Keratinocyte (primary cell): ENCODE data around the gene DCAF11. TPM values are rescaled to one million over a fixed set of nuclear protein-coding genes. Genes with fewer than 3 reads are reported as not detected.

Experiments
- DNase-seq: peaks from one replicate; pipeline ENCODE4 v3.0.0-alpha.2; 2011; ENCODE audit warnings: low read depth, missing footprints, low spot score
- FAIRE-seq: peaks from 2 replicates; lab custom pipeline; 2011; peaks lifted over from hg19 to GRCh38; lab: Jason Lieb, UNC
- H2AFZ ChIP-seq: 2 replicates; pipeline ENCODE4 v1.6.0; 2012; ENCODE audit warnings: low read length, control low read depth, inconsistent platforms; ENCODE audit not compliant: control insufficient read depth
- H3K27ac ChIP-seq: 2 replicates; pipeline ENCODE4 v1.5.1; 2011; ENCODE audit warnings: low read length; ENCODE audit not compliant: control insufficient read depth, insufficient read depth
- H3K27me3 ChIP-seq: 3 replicates; pipeline ENCODE4 v1.6.0; 2011; ENCODE audit warnings: low read length; ENCODE audit not compliant: control insufficient read depth, insufficient read depth; ENCODE audit errors: extremely low read depth
- H3K36me3 ChIP-seq, 2 experiments: 2 replicates in 1 of 2; 3 replicates in 1 of 2; pipeline ENCODE4 v1.5.1; 2011; ENCODE audit warnings: low read length in 2 of 2, mild to moderate bottlenecking in 1 of 2; ENCODE audit not compliant: control insufficient read depth in 2 of 2, insufficient read depth in 2 of 2; ENCODE audit errors: extremely low read depth in 1 of 2
- H3K4me1 ChIP-seq: 3 replicates; pipeline ENCODE4 v1.5.1; 2011; ENCODE audit warnings: low read length; ENCODE audit not compliant: control insufficient read depth, insufficient read depth; ENCODE audit errors: extremely low read depth
- H3K4me2 ChIP-seq: 3 replicates; pipeline ENCODE4 v1.6.0; 2011; ENCODE audit warnings: low read depth, low read length; ENCODE audit not compliant: control insufficient read depth, insufficient read depth; ENCODE audit errors: extremely low read depth
- H3K4me3 ChIP-seq, 3 experiments: fragments of 200-600 bp in 1 of 3; sonication (generic) in 1 of 3; 2 replicates in 2 of 3; 3 replicates in 1 of 3; pipeline ENCODE4 v1.5.1; 2011 to 2016; ENCODE audit warnings: low read length in 3 of 3, mild to moderate bottlenecking in 3 of 3, control low read depth in 2 of 3, inconsistent platforms in 1 of 3, low read depth in 1 of 3, mixed read lengths in 1 of 3, mixed run types in 1 of 3, moderate library complexity in 1 of 3; ENCODE audit not compliant: control insufficient read depth in 2 of 3, insufficient read depth in 2 of 3; ENCODE audit errors: extremely low read depth in 1 of 3
- H3K79me2 ChIP-seq: 2 replicates; pipeline ENCODE4 v1.6.0; 2012; ENCODE audit warnings: low read length; ENCODE audit not compliant: control insufficient read depth, insufficient read depth
- H3K9ac ChIP-seq: 3 replicates; pipeline ENCODE4 v1.6.0; 2011; ENCODE audit warnings: low read length; ENCODE audit not compliant: control insufficient read depth, insufficient read depth; ENCODE audit errors: extremely low read depth
- H3K9me1 ChIP-seq: 3 replicates; pipeline ENCODE4 v1.6.0; 2011; ENCODE audit warnings: low read length; ENCODE audit not compliant: control insufficient read depth, insufficient read depth; ENCODE audit errors: extremely low read depth
- H3K9me3 ChIP-seq: 2 replicates; pipeline ENCODE4 v1.5.1; 2012; ENCODE audit warnings: low read depth, low read length; ENCODE audit not compliant: control insufficient read depth
- H4K20me1 ChIP-seq: 3 replicates; pipeline ENCODE4 v1.6.0; 2011; ENCODE audit warnings: low read length; ENCODE audit not compliant: control insufficient read depth, insufficient read depth; ENCODE audit errors: extremely low read depth
- EZH2 ChIP-seq: IDR thresholded peaks from one replicate; pipeline ENCODE4 v1.6.1; 2012; ENCODE audit warnings: inconsistent platforms, mild to moderate bottlenecking, low read length, moderate library complexity
- dilution Hi-C: fragments of 300-500 bp; cut with MboI; formaldehyde crosslinking; loops from one replicate; pipeline ENCODE4 v1.7.0; 2020; ENCODE audit warnings: low sequenced_read_pairs; ENCODE audit not compliant: extremely low pct_ligation_motif_present
- polyA plus RNA-seq, 5 experiments: library from polyadenylated mRNA; depleted of rRNA in 3 of 5; stranded (reverse) in 3 of 5; stranded (forward) in 1 of 5; unstranded in 1 of 5; fragments of >200 nt; gene quantifications; 1 replicate in 1 of 5; 2 replicates in 3 of 5; 3 replicates in 1 of 5; pipeline versions ENCODE4 v1.2.1 to v1.2.3, GENCODE V29; 2011 to 2012; ENCODE audit warnings: missing spikeins in 2 of 5, low read depth in 1 of 5, low replicate concordance in 1 of 5
- TF ChIP-seq, protein P1 (sequence below), 3 experiments: IDR thresholded peaks in 1 of 3; conservative IDR thresholded peaks in 1 of 3; optimal IDR thresholded peaks in 1 of 3; 2 replicates in 2 of 3; 3 replicates in 1 of 3; pipeline versions ENCODE3 to v1.5.1; 2011; ENCODE audit warnings: low read length in 3 of 3, mild to moderate bottlenecking in 3 of 3, moderate library complexity in 2 of 3, control low read depth in 1 of 3, inconsistent platforms in 1 of 3; ENCODE audit not compliant: insufficient read depth in 2 of 3; ENCODE audit errors: extremely low read depth in 1 of 3

The DCAF11 gene
- polyA plus RNA-seq, 1 donor (not counting 4 experiments of a cell fraction or from before 2014, with no cell fraction given): 25.9 TPM

DNA sequence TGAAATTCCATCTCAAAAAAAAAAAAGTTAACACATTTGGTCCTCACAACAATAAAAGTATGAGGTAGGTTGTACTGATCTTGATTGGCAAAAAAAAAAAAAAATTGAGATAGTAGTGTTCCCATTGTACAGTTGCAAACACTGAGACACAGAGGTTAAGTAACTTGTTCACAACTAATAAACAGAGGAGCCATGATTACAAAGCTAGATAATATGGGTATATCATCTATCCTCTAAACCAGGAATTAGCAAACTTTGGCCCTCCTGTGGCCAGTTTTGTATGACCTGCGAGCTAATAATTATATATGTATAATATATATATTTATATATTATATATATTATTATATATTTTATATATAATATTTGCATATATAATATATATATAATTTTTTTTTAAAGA is 19.2 kb downstream of the DCAF11 start:
- FAIRE-seq: no peak

DNA sequence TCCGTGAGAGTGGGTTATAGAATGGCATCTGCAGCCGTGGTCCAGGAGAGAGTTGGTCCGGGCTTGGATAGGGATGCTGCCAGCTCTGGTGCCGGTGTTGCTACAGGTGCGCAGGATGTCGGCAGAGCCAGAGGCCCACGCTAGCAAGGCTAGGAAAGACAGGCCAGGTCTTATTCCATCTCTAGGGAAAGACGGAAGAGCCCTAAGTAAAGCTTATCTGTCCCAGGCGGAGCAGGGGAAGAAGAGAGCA is 20.9 kb downstream of the DCAF11 start:
- peak overlapping the region; percentile 68 for H3K4me2 ChIP-seq
- no peak for DNase-seq
- FAIRE-seq: no peak
- no peaks in the 10 kb centered on the region for H3K9me3 ChIP-seq
- TF ChIP-seq, protein P1, sequence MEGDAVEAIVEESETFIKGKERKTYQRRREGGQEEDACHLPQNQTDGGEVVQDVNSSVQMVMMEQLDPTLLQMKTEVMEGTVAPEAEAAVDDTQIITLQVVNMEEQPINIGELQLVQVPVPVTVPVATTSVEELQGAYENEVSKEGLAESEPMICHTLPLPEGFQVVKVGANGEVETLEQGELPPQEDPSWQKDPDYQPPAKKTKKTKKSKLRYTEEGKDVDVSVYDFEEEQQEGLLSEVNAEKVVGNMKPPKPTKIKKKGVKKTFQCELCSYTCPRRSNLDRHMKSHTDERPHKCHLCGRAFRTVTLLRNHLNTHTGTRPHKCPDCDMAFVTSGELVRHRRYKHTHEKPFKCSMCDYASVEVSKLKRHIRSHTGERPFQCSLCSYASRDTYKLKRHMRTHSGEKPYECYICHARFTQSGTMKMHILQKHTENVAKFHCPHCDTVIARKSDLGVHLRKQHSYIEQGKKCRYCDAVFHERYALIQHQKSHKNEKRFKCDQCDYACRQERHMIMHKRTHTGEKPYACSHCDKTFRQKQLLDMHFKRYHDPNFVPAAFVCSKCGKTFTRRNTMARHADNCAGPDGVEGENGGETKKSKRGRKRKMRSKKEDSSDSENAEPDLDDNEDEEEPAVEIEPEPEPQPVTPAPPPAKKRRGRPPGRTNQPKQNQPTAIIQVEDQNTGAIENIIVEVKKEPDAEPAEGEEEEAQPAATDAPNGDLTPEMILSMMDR (optimal IDR thresholded peaks at IDR 0.05 in 1 of 3, IDR thresholded peaks at IDR 0.05 in 1 of 3, conservative IDR thresholded peaks at IDR 0.05 in 1 of 3; ENCODE audit: extremely low read depth in 1 of 3, insufficient read depth in 2 of 3, low read length in 3 of 3): no peak
- TF ChIP-seq EZH2: no peak
- peaks cover 28% of the 10 kb centered on the region for H3K4me1 ChIP-seq
- peak overlapping the region; percentile 38 for H2AFZ ChIP-seq
- dilution Hi-C loops: no loop called here
- H3K36me3 ChIP-seq: peaks cover 12 to 21% of the 10 kb centered on the region in 2 experiments
- peaks cover 2% of the 10 kb centered on the region for H3K9me1 ChIP-seq
- H3K9ac ChIP-seq: peak overlapping the region; percentile 25
- no peaks in the 10 kb centered on the region for H3K27me3 ChIP-seq
- H4K20me1 ChIP-seq: no peaks in the 10 kb centered on the region
- H3K79me2 ChIP-seq: peaks cover 25% of the 10 kb centered on the region
- H3K4me3 ChIP-seq: peak overlapping the region; percentile 49 to 88 (median 85)
- no peak overlapping the region for H3K27ac ChIP-seq

More for the DNA sequence above, 19.2 kb downstream of the DCAF11 start:
- DNase-seq: no peak
- Histone ChIP-seq H3K4me3 (no peak overlapping the region), H3K36me3 (peaks cover 9 to 14% of the 10 kb centered on the region in 2 experiments), H3K9ac (no peak overlapping the region), H3K4me1 (peaks cover 22% of the 10 kb centered on the region), H3K9me3 (no peaks in the 10 kb centered on the region), H3K4me2 (no peak overlapping the region), H3K9me1 (no peaks in the 10 kb centered on the region), H3K79me2 (peaks cover 10% of the 10 kb centered on the region), H4K20me1 (no peaks in the 10 kb centered on the region), H3K27ac (no peak overlapping the region), H3K27me3 (no peaks in the 10 kb centered on the region), H2AFZ (no peak overlapping the region)
- dilution Hi-C loops: no loop called here
- TF ChIP-seq EZH2: no peak
- TF ChIP-seq, protein P1 (optimal IDR thresholded peaks at IDR 0.05 in 1 of 3, IDR thresholded peaks at IDR 0.05 in 1 of 3, conservative IDR thresholded peaks at IDR 0.05 in 1 of 3; ENCODE audit: extremely low read depth in 1 of 3, insufficient read depth in 2 of 3, low read length in 3 of 3): no peak
